HEK293 (cell line): ENCODE results near the gene TNS1.

ENCODE experiments used
- CTCF ChIA-PET: fragments of 350-600 bp; formaldehyde crosslinking; extraction: SDS; loops from one replicate; lab custom pipeline; 2021; ENCODE audit warnings: antibody characterized with exemption; lab: Yijun Ruan, JAX
- POLR2A ChIA-PET: fragments of 300-600 bp; formaldehyde crosslinking; extraction: SDS; loops from one replicate; lab custom pipeline; 2020; ENCODE audit warnings: antibody characterized with exemption, inconsistent platforms; lab: Yijun Ruan, JAX
- H3K27ac ChIP-seq: fragments of 200-500 bp; sonication (Bioruptor generic); 2 replicates; pipeline ENCODE4 v1.5.1; 2014; ENCODE audit warnings: low read depth, low read length, control low read depth, inconsistent platforms; ENCODE audit errors: extremely low read depth
- H3K36me3 ChIP-seq, 2 experiments: fragments of 200-500 bp in 1 of 2; sonication (Bioruptor generic) in 1 of 2; 1 replicate in 1 of 2; 2 replicates in 1 of 2; pipeline ENCODE4 v1.5.1; 2014 to 2017; ENCODE audit warnings: inconsistent platforms in 2 of 2, low read length in 2 of 2; ENCODE audit not compliant: control insufficient read depth in 2 of 2, insufficient read depth in 1 of 2
- H3K4me1 ChIP-seq: fragments of 200-500 bp; sonication (Bioruptor generic); 2 replicates; pipeline ENCODE4 v1.5.1; 2014; ENCODE audit warnings: mild to moderate bottlenecking, low read length, inconsistent platforms; ENCODE audit not compliant: control insufficient read depth, insufficient read depth
- H3K4me3 ChIP-seq: 2 replicates; pipeline ENCODE4 v1.5.1; 2011; ENCODE audit warnings: low read depth, mild to moderate bottlenecking, control low read depth, low read length, moderate library complexity
- H3K9me3 ChIP-seq: fragments of 200-500 bp; sonication (Bioruptor generic); 2 replicates; pipeline ENCODE4 v1.5.1; 2014; ENCODE audit warnings: low read depth, low read length, inconsistent platforms; ENCODE audit not compliant: control insufficient read depth, insufficient read depth
- BCL11A ChIP-seq: fragments of 450-650 bp; formaldehyde crosslinking; IDR thresholded peaks from 2 replicates; pipeline ENCODE4 v1.5.1; 2016; ENCODE audit warnings: low read depth, missing biosample characterization, missing genetic modification characterization
- GFI1B ChIP-seq: fragments of 450-650 bp; formaldehyde crosslinking; IDR thresholded peaks from 2 replicates; pipeline ENCODE4 v1.5.1; 2016; ENCODE audit warnings: missing biosample characterization, missing genetic modification characterization
- GLIS1 ChIP-seq: fragments of 450-650 bp; formaldehyde crosslinking; IDR thresholded peaks from 2 replicates; pipeline ENCODE4 v1.5.1; 2016; ENCODE audit warnings: missing biosample characterization, missing genetic modification characterization
- REPIN1 ChIP-seq: fragments of 450-650 bp; formaldehyde crosslinking; IDR thresholded peaks from 2 replicates; pipeline ENCODE4 v1.5.1; 2017; ENCODE audit warnings: missing biosample characterization, missing genetic modification characterization, low read depth
- SALL2 ChIP-seq: fragments of 450-650 bp; formaldehyde crosslinking; IDR thresholded peaks from 2 replicates; pipeline ENCODE4 v1.5.0; 2017; ENCODE audit warnings: missing biosample characterization, mild to moderate bottlenecking, missing genetic modification characterization, borderline replicate concordance
- YY1 ChIP-seq: fragments of 450-650 bp; formaldehyde crosslinking; IDR thresholded peaks from 2 replicates; pipeline ENCODE4 v1.5.1; 2018; ENCODE audit warnings: missing biosample characterization, missing genetic modification characterization
- ZFP41 ChIP-seq: fragments of 450-650 bp; formaldehyde crosslinking; IDR thresholded peaks from 2 replicates; pipeline ENCODE4 v1.5.1; 2016; ENCODE audit warnings: missing biosample characterization, missing genetic modification characterization, borderline replicate concordance
- ZNF138 ChIP-seq: fragments of 450-650 bp; formaldehyde crosslinking; IDR thresholded peaks from 2 replicates; pipeline ENCODE4 v1.5.1; 2016; ENCODE audit warnings: missing biosample characterization, missing genetic modification characterization, borderline replicate concordance
- ZNF2 ChIP-seq: fragments of 450-650 bp; formaldehyde crosslinking; IDR thresholded peaks from 2 replicates; pipeline ENCODE4 v1.5.1; 2016; ENCODE audit warnings: missing biosample characterization, missing genetic modification characterization
- ZNF544 ChIP-seq: fragments of 450-650 bp; formaldehyde crosslinking; IDR thresholded peaks from 2 replicates; pipeline ENCODE4 v1.5.0; 2017; ENCODE audit warnings: missing biosample characterization, missing genetic modification characterization
- ZNF548 ChIP-seq: fragments of 450-650 bp; formaldehyde crosslinking; IDR thresholded peaks from 2 replicates; pipeline ENCODE4 v1.5.1; 2016; ENCODE audit warnings: missing biosample characterization, missing genetic modification characterization
- ZNF792 ChIP-seq: fragments of 450-650 bp; formaldehyde crosslinking; IDR thresholded peaks from 2 replicates; pipeline ENCODE4 v1.5.1; 2016; ENCODE audit warnings: missing biosample characterization, missing genetic modification characterization
- TF ChIP-seq, protein P1 (sequence below): fragments of 450-650 bp; IDR thresholded peaks from 2 replicates; pipeline ENCODE4 v1.5.1; 2018; ENCODE audit warnings: missing biosample characterization, mild to moderate bottlenecking, missing genetic modification characterization
- TF ChIP-seq, protein P2 (sequence below): fragments of 450-650 bp; formaldehyde crosslinking; IDR thresholded peaks from 2 replicates; pipeline ENCODE4 v1.5.1; 2017; ENCODE audit warnings: missing biosample characterization, missing genetic modification characterization
- TF ChIP-seq, protein P3 (sequence below): fragments of 450-650 bp; formaldehyde crosslinking; IDR thresholded peaks from 2 replicates; pipeline ENCODE4 v1.5.1; 2016; ENCODE audit warnings: missing biosample characterization, missing genetic modification characterization, low read depth
- TF ChIP-seq, protein P4 (sequence below): fragments of 450-650 bp; formaldehyde crosslinking; IDR thresholded peaks from 2 replicates; pipeline ENCODE4 v1.5.1; 2016; ENCODE audit warnings: missing biosample characterization, missing genetic modification characterization
- TF ChIP-seq, protein P5 (sequence below): fragments of 450-650 bp; formaldehyde crosslinking; IDR thresholded peaks from 2 replicates; pipeline ENCODE4 v1.5.1; 2016; ENCODE audit warnings: missing biosample characterization, missing genetic modification characterization
- TF ChIP-seq, protein P6 (sequence below): fragments of 450-650 bp; formaldehyde crosslinking; IDR thresholded peaks from 2 replicates; pipeline ENCODE4 v1.5.1; 2016; ENCODE audit warnings: missing biosample characterization, missing genetic modification characterization

Gene TNS1

DNA sequence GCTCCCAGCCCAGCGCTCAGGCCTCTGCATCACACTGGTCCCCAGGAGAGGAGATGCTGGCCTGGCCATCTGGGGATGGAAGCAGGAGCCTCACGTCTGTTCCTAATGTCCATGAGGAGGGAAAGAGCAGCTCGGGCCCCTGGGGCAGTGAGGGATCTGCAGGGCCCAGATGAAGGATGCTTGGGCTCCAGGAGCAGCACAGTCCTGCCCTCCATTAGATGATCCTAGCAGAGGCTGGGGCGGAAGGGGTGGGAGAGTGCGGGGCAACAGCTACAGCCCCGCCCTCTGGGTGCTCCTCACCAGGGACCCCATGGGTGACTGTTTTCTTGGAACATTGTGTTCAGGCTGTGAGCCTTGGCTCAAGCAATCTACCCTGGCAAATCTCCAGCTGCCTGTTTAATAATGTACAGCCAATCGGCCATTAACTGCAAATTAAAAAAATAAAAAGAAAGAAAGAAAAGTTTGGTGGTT, 49.7 kb downstream of the TNS1 start:
- Histone ChIP-seq H3K27ac (no peak overlapping the region), H3K36me3 (no peaks in the 10 kb centered on the region), H3K9me3 (no peaks in the 10 kb centered on the region), H3K4me3 (no peak overlapping the region), H3K4me1 (no peaks in the 10 kb centered on the region)
- TF ChIP-seq GLIS1 (tag by site-specific recombination) = no peak
- no peak for TF ChIP-seq ZNF2 (tag by site-specific recombination)
- no peak for TF ChIP-seq YY1 (tag by site-specific recombination)
- no peak for TF ChIP-seq ZNF792 (tag by site-specific recombination)
- TF ChIP-seq ZFP41 (tag by site-specific recombination) = no peak
- no peak for TF ChIP-seq ZNF548 (tag by site-specific recombination)
- no peak for TF ChIP-seq GFI1B (tag by site-specific recombination)
- TF ChIP-seq BCL11A = no peak
- TF ChIP-seq REPIN1 = no peak
- TF ChIP-seq, protein P1, sequence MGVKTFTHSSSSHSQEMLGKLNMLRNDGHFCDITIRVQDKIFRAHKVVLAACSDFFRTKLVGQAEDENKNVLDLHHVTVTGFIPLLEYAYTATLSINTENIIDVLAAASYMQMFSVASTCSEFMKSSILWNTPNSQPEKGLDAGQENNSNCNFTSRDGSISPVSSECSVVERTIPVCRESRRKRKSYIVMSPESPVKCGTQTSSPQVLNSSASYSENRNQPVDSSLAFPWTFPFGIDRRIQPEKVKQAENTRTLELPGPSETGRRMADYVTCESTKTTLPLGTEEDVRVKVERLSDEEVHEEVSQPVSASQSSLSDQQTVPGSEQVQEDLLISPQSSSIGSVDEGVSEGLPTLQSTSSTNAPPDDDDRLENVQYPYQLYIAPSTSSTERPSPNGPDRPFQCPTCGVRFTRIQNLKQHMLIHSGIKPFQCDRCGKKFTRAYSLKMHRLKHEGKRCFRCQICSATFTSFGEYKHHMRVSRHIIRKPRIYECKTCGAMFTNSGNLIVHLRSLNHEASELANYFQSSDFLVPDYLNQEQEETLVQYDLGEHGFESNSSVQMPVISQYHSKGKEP (tag by site-specific recombination) = no peak
- TF ChIP-seq, protein P2, sequence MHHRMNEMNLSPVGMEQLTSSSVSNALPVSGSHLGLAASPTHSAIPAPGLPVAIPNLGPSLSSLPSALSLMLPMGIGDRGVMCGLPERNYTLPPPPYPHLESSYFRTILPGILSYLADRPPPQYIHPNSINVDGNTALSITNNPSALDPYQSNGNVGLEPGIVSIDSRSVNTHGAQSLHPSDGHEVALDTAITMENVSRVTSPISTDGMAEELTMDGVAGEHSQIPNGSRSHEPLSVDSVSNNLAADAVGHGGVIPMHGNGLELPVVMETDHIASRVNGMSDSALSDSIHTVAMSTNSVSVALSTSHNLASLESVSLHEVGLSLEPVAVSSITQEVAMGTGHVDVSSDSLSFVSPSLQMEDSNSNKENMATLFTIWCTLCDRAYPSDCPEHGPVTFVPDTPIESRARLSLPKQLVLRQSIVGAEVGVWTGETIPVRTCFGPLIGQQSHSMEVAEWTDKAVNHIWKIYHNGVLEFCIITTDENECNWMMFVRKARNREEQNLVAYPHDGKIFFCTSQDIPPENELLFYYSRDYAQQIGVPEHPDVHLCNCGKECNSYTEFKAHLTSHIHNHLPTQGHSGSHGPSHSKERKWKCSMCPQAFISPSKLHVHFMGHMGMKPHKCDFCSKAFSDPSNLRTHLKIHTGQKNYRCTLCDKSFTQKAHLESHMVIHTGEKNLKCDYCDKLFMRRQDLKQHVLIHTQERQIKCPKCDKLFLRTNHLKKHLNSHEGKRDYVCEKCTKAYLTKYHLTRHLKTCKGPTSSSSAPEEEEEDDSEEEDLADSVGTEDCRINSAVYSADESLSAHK (tag by site-specific recombination) = no peak
- POLR2A ChIA-PET = no interaction called here
- CTCF ChIA-PET = interaction anchor here (1.2 kb wide), 1 partner anchor 54 kb away, joined by 4 read pairs; no protein-coding TSS in a partner anchor

DNA sequence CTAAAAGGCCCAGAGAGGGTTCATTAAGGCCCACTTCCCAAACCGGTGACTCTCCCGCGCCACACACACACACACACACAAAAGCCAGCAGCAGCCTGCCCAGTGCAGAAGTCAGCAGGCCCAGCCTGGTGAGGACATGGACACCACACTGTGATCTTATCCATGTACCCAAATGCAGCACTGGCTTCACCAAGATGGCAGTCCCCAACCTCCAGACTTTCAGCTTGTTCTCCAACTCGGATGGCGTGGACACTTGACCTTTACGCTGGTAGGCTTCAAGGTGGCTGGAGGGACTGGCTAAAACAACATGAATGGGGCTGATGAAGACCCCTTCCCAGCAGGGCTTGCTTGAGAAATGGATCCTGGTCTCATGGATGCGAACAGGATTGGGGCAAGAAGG, 50.4 kb downstream of the TNS1 start:
- CTCF ChIA-PET = interaction anchor here (1.2 to 3.0 kb wide), 2 partner anchors 35 to 53 kb away, joined by 4 to 7 read pairs; no protein-coding TSS in a partner anchor
- Histone ChIP-seq H3K36me3 (no peaks in the 10 kb centered on the region), H3K9me3 (no peaks in the 10 kb centered on the region), H3K27ac (no peak overlapping the region), H3K4me3 (no peak overlapping the region), H3K4me1 (no peaks in the 10 kb centered on the region)
- TF ChIP-seq, protein P1 (tag by site-specific recombination) = no peak
- TF ChIP-seq, protein P3, sequence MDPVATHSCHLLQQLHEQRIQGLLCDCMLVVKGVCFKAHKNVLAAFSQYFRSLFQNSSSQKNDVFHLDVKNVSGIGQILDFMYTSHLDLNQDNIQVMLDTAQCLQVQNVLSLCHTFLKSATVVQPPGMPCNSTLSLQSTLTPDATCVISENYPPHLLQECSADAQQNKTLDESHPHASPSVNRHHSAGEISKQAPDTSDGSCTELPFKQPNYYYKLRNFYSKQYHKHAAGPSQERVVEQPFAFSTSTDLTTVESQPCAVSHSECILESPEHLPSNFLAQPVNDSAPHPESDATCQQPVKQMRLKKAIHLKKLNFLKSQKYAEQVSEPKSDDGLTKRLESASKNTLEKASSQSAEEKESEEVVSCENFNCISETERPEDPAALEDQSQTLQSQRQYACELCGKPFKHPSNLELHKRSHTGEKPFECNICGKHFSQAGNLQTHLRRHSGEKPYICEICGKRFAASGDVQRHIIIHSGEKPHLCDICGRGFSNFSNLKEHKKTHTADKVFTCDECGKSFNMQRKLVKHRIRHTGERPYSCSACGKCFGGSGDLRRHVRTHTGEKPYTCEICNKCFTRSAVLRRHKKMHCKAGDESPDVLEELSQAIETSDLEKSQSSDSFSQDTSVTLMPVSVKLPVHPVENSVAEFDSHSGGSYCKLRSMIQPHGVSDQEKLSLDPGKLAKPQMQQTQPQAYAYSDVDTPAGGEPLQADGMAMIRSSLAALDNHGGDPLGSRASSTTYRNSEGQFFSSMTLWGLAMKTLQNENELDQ (tag by site-specific recombination) = no peak
- TF ChIP-seq, protein P4, sequence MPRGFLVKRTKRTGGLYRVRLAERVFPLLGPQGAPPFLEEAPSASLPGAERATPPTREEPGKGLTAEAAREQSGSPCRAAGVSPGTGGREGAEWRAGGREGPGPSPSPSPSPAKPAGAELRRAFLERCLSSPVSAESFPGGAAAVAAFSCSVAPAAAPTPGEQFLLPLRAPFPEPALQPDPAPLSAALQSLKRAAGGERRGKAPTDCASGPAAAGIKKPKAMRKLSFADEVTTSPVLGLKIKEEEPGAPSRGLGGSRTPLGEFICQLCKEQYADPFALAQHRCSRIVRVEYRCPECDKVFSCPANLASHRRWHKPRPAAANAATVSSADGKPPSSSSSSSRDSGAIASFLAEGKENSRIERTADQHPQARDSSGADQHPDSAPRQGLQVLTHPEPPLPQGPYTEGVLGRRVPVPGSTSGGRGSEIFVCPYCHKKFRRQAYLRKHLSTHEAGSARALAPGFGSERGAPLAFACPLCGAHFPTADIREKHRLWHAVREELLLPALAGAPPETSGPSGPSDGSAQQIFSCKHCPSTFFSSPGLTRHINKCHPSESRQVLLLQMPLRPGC (tag by site-specific recombination) = no peak
- TF ChIP-seq ZNF138 (tag by site-specific recombination) (no peak), ZNF544 (tag by site-specific recombination) (no peak), SALL2 (tag by site-specific recombination) (no peak)
- TF ChIP-seq, protein P5, sequence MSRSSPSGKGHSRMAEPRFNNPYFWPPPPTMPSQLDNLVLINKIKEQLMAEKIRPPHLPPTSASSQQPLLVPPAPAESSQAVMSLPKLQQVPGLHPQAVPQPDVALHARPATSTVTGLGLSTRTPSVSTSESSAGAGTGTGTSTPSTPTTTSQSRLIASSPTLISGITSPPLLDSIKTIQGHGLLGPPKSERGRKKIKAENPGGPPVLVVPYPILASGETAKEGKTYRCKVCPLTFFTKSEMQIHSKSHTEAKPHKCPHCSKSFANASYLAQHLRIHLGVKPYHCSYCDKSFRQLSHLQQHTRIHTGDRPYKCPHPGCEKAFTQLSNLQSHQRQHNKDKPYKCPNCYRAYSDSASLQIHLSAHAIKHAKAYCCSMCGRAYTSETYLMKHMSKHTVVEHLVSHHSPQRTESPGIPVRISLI = no peak
- TF ChIP-seq, protein P6, sequence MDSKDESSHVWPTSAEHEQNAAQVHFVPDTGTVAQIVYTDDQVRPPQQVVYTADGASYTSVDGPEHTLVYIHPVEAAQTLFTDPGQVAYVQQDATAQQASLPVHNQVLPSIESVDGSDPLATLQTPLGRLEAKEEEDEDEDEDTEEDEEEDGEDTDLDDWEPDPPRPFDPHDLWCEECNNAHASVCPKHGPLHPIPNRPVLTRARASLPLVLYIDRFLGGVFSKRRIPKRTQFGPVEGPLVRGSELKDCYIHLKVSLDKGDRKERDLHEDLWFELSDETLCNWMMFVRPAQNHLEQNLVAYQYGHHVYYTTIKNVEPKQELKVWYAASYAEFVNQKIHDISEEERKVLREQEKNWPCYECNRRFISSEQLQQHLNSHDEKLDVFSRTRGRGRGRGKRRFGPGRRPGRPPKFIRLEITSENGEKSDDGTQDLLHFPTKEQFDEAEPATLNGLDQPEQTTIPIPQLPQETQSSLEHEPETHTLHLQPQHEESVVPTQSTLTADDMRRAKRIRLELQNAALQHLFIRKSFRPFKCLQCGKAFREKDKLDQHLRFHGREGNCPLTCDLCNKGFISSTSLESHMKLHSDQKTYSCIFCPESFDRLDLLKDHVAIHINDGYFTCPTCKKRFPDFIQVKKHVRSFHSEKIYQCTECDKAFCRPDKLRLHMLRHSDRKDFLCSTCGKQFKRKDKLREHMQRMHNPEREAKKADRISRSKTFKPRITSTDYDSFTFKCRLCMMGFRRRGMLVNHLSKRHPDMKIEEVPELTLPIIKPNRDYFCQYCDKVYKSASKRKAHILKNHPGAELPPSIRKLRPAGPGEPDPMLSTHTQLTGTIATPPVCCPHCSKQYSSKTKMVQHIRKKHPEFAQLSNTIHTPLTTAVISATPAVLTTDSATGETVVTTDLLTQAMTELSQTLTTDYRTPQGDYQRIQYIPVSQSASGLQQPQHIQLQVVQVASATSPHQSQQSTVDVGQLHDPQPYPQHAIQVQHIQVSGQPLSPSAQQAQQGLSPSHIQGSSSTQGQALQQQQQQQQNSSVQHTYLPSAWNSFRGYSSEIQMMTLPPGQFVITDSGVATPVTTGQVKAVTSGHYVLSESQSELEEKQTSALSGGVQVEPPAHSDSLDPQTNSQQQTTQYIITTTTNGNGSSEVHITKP (tag by site-specific recombination) = no peak
- POLR2A ChIA-PET = no interaction called here
